NOMO-1 (cell line): ENCODE results near the gene ZNF358.

Experiments used
- DNase-seq, 2 experiments: peaks; one replicate each; lab custom pipeline; 2025; ENCODE audit not compliant: unreplicated experiment in 2 of 2; lab: John Stamatoyannopoulos, UW

Gene ZNF358

DNA sequence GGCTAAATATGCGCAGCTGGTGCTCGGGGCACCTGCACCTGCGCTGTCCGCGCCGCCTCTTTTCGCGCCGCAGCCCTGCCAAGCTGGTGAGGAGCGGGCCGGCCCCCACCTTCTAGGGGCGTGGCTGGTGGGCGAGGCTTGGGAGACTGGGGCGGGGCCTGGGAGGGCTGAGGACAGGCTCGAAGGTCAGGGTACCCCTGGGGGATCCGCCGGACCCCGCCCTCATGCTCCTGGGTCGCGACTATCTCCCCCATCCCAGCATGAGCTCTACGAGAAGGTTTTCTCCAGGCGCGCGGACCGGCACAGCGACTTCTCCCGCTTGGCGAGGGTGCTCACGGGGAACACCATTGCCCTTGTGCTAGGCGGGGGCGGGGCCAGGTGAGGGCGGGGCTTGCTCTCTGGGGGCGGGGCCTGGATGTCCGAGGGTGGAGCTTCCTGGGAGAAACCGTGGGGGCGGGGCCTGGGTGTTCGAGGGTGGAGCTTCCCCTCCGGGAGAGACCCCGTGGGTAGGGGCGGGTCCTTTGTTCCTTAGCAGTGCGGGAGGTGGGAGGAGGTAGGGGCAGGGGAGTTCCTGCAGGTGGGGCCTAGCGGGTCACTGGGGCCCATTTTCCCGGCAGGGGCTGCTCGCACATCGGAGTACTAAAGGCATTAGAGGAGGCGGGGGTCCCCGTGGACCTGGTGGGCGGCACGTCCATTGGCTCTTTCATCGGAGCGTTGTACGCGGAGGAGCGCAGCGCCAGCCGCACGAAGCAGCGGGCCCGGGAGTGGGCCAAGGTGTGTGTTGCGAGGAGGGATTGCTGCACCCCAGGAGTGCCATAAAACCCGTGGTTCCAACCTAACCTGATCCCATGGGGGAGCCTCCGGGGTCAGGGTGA, 39.3 kb downstream of the ZNF358 start:
- DNase-seq, result no peak

GRCh38 chr19:7556696-7557315, 40.9 kb downstream of the ZNF358 start:
- DNase-seq, result no peak

GRCh38 chr19:7558667-7559066, 42.8 kb downstream of the ZNF358 start:
- no peak for DNase-seq

DNA sequence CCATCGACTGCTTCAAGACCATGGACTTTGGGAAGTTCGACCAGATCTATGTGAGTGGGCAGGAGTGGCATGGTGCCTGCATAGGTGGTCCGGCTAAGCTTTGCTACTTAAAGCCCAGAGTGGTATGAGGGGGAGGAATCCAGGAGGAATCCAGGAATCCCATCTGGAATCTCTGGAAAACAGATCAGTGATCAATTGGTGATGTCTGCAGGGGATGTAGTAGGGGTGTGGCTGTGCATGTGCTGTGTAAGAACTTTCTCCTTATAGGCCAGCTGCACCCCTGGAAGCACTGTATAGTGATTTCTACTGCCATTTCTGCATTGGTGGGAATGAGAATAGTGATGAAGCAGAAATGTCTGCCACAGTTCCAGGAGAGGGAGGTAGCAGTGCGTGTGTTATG, 43.2 kb downstream of the ZNF358 start:
- no peak for DNase-seq

GRCh38 chr19:7560255-7560654, 44.4 kb downstream of the ZNF358 start:
- DNase-seq, result no peak

DNA sequence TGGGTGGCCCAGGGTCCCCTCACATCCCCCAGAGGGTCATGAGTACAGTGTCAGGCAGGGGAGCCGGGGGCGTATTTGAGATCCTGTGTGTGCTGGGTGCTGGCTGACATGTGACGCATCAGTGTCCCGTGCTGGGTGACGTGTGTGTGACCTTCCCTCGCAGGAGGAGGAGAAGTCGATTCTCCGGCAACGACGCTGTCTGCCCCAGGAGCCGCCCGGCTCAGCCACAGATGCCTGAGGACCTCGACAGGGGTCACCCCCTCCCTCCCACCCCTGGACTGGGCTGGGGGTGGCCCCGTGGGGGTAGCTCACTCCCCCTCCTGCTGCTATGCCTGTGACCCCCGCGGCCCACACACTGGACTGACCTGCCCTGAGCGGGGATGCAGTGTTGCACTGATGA, 45.4 kb downstream of the ZNF358 start:
- no peak for DNase-seq

GRCh38 chr19:7562646-7563393, 46.9 kb downstream of the ZNF358 start:
- no peak for DNase-seq

DNA sequence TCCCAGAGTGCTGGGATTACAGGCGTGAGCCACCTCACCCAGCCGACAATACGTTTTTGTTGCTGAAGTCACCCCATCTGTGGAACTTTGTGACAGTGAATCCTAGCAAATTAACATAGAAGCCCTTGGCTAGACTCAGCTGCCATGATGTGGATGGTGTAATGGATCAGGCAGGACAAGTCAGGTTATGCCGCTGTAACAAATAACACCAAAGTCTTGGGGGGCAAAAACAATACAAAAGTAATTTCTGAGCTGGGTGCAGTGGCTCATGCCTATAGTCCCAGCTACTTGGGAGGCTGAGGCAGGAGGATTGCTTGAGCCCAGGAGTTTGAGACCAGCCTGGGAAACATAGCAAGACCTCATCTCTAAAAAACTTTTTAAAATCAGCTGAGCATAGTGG, 49.0 kb downstream of the ZNF358 start:
- DNase-seq, result no peak

- no peak for DNase-seq
Measured at GRCh38 chr19:7565332-7565731, 49.4 kb downstream of the ZNF358 start.
